ENCODE measurements around the gene ARHGAP23.
"Not testable (repeated sequence)": the region's sequence is repeated elsewhere in the genome, so short reads cannot be mapped to it uniquely, and the experiment has no call there.

The ARHGAP23 gene

DNA sequence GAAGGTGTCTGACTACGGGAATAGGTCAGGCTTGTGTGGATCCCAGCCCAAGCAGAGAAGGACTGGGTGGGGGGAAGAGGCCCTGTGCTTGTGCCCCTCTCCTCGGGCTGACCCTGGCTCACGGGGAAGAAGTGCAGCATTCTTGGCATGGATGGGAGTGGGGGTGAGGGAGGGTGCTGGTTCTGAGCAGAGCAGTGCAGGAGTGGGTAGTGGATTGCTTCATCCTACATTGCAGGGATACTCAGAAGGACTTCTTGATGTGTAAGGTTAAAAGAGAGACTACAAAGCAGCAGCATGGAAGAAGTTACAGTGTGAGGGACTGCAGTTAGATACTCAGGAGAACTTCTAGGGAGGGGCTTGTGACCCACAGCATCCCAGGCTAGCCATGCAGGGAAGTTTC, 2.1 kb downstream of the ARHGAP23 start:
- H3K4me3 ChIP-seq (ENCODE audit: low read length) = no peak overlapping the region
- no peak overlapping the region for H3K27ac ChIP-seq (ENCODE audit: low read length)
- no CpG with 5 or more reads among the region's 3 CpGs for WGBS (ENCODE audit: insufficient coverage, insufficient read length)
- no peaks in the 10 kb centered on the region for H3K9me3 ChIP-seq (ENCODE audit: control insufficient read depth, insufficient read depth, low read length)
- H3K4me1 ChIP-seq (ENCODE audit: control insufficient read depth, insufficient read depth, low read length) = peaks cover 20% of the 10 kb centered on the region
- DNase-seq (ENCODE audit: low read depth, low spot score) = no peak
- no peaks in the 10 kb centered on the region for H3K27me3 ChIP-seq (ENCODE audit: control insufficient read depth, insufficient read depth, low read length)
- H3K36me3 ChIP-seq (ENCODE audit: control insufficient read depth, insufficient read depth, low read length) = no peaks in the 10 kb centered on the region

DNA sequence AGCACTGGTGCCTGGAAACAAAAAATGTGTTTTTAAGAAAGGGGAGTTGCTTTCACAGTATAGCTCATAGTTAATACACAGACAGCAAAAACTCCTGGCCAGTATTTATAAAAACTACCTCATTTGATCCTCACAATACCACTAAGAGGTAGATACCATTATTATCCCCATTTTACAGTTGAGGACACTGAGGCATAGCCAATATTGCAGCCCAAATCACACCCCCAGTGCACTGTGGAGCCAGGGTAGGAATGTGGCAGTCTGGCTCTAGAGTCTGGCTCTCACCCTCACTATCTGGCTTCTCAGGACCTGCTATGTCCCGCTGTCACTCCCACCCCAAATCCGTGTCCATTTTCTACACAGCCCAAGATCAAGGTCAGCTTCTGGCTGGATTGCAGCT, 2.6 kb downstream of the ARHGAP23 start:
- no peak overlapping the region for H3K4me3 ChIP-seq (ENCODE audit: low read length)
- no peaks in the 10 kb centered on the region for H3K36me3 ChIP-seq (ENCODE audit: control insufficient read depth, insufficient read depth, low read length)
- H3K9me3 ChIP-seq (ENCODE audit: control insufficient read depth, insufficient read depth, low read length) = no peaks in the 10 kb centered on the region
- no peak for DNase-seq (ENCODE audit: low read depth, low spot score)
- H3K4me1 ChIP-seq (ENCODE audit: control insufficient read depth, insufficient read depth, low read length) = peaks cover 16% of the 10 kb centered on the region
- no peaks in the 10 kb centered on the region for H3K27me3 ChIP-seq (ENCODE audit: control insufficient read depth, insufficient read depth, low read length)
- WGBS (ENCODE audit: insufficient coverage, insufficient read length) = no CpG with 5 or more reads among the region's 2 CpGs
- no peak overlapping the region for H3K27ac ChIP-seq (ENCODE audit: low read length)

DNA sequence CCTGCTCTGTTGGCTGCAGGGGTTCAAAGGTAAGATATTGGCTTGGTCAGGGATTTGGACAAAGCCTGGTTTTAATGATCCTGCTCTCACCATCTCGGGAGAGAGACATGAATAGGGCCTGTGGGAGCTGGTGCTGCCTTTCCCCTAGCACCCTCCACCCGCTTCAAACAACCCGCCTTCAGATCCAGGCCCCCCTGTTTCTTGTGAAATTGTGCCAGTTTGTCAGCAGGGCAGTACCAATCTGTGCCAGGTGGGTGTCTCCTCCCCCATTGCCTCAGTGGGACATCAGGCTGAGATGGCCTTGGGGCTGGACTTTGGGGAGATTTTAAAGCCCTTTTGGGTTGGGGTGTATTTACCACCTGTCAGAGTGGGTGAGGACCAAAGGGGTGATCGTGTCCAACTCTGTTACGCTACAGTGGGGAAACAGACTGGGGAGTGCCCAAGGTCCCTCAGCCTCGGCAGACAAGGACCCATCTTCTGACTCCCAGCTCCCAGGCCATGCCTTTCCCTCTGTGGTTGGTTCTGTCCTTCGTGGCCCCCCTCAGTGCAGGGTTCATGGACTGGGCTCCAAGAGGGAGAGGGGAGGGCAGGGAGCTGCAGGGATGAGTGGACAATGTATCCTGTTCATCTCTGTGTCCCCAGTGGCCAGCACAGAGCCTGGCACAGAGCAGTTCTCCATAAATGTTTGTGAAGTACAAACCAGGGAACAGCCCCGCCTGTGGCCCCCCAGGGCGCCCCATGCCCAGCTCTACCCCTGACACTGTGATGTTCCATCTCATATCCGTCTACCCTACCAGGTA, 3.3 kb downstream of the ARHGAP23 start:
- no peak for DNase-seq (ENCODE audit: low read depth, low spot score)
- Histone ChIP-seq H3K4me1 (ENCODE audit: control insufficient read depth, insufficient read depth, low read length) (peaks cover 14% of the 10 kb centered on the region), H3K36me3 (ENCODE audit: control insufficient read depth, insufficient read depth, low read length) (no peaks in the 10 kb centered on the region), H3K27me3 (ENCODE audit: control insufficient read depth, insufficient read depth, low read length) (no peaks in the 10 kb centered on the region), H3K4me3 (ENCODE audit: low read length) (no peak overlapping the region), H3K9me3 (ENCODE audit: control insufficient read depth, insufficient read depth, low read length) (no peaks in the 10 kb centered on the region), H3K27ac (ENCODE audit: low read length) (no peak overlapping the region)
- no CpG with 5 or more reads among the region's 10 CpGs for WGBS (ENCODE audit: insufficient coverage, insufficient read length)

DNA sequence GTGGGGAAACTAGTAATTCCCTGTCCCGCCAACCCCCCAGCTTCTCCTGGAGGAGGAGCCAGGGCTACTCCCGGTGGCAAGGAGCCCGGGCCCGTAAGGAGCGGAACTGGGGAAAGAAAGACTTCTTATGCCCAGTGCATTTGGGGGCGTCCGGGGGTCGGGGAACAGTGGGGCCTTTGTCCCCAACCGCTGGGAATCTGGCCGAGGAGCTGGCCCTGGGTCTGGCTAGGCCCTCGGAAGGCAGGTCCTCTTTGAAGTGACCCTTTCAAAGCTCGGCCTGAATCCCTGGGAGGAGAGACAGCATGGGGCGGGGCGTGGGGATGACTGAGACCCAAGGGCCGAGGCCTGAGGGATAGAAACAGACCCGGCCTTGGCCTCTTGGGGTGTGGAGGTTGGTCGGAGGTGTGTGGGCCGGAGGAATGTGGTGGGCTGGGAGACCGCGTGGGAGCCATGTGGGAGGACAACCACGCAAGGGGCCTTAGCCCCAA, 6.0 kb downstream of the ARHGAP23 start:
- Histone ChIP-seq H3K4me3 (ENCODE audit: low read length) (no peak overlapping the region), H3K27me3 (ENCODE audit: control insufficient read depth, insufficient read depth, low read length) (no peaks in the 10 kb centered on the region), H3K36me3 (ENCODE audit: control insufficient read depth, insufficient read depth, low read length) (no peaks in the 10 kb centered on the region), H3K27ac (ENCODE audit: low read length) (no peak overlapping the region), H3K9me3 (ENCODE audit: control insufficient read depth, insufficient read depth, low read length) (no peaks in the 10 kb centered on the region), H3K4me1 (ENCODE audit: control insufficient read depth, insufficient read depth, low read length) (peaks cover 12% of the 10 kb centered on the region)
- DNase-seq (ENCODE audit: low read depth, low spot score) = no peak
- no CpG with 5 or more reads among the region's 21 CpGs for WGBS (ENCODE audit: insufficient coverage, insufficient read length)

DNA sequence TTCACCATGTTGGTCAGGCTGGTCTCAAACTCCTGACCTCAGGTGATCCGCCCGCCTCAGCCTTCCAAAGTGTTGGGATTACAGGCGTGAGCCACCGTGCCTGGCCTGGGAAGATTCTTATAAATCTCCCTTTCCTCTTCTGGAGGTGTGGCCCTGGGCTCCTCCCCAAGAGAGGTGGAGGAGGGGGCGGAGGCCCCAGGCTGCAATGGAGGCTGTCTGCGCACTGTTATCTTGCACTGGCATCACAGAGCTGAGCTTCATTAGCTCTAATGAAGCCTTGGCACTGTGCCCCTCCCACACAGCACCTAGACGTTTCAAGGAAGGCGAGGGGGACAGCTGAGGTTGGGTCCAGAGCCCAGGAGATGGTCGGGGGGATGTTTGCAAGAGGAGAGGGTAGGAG, 7.5 kb downstream of the ARHGAP23 start:
- H3K36me3 ChIP-seq (ENCODE audit: control insufficient read depth, insufficient read depth, low read length) = no peaks in the 10 kb centered on the region
- WGBS (ENCODE audit: insufficient coverage, insufficient read length) = no CpG with 5 or more reads among the region's 9 CpGs
- H3K4me3 ChIP-seq (ENCODE audit: low read length) = no peak overlapping the region
- H3K4me1 ChIP-seq (ENCODE audit: control insufficient read depth, insufficient read depth, low read length) = peaks cover 9% of the 10 kb centered on the region
- no peaks in the 10 kb centered on the region for H3K9me3 ChIP-seq (ENCODE audit: control insufficient read depth, insufficient read depth, low read length)
- no peak overlapping the region for H3K27ac ChIP-seq (ENCODE audit: low read length)
- H3K27me3 ChIP-seq (ENCODE audit: control insufficient read depth, insufficient read depth, low read length) = no peaks in the 10 kb centered on the region
- no peak for DNase-seq (ENCODE audit: low read depth, low spot score)

DNA sequence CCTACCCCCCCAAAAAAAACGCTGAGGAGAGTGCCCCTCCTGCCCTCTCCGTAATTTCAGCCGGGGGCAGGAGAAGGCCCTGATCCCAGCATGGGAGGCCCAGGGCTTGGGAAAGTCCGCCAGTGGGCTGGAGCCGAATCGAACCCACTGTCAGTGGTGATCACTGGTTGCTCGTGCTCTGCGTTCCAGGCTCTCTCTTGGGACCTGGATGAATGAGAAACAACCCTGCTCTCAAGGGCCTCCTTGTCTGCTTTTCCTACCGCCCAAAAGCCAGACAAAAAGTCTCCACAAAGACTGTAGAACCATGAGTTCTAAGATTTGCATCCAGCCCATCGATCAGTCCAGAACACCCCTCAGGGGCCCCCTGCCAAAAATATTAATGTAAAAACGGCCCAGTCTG, 8.1 kb downstream of the ARHGAP23 start:
- DNase-seq (ENCODE audit: low read depth, low spot score) = no peak
- Histone ChIP-seq H3K27me3 (ENCODE audit: control insufficient read depth, insufficient read depth, low read length) (no peaks in the 10 kb centered on the region), H3K4me1 (ENCODE audit: control insufficient read depth, insufficient read depth, low read length) (peaks cover 13% of the 10 kb centered on the region), H3K36me3 (ENCODE audit: control insufficient read depth, insufficient read depth, low read length) (no peaks in the 10 kb centered on the region), H3K4me3 (ENCODE audit: low read length) (no peak overlapping the region), H3K9me3 (ENCODE audit: control insufficient read depth, insufficient read depth, low read length) (no peaks in the 10 kb centered on the region), H3K27ac (ENCODE audit: low read length) (no peak overlapping the region)
- no CpG with 5 or more reads among the region's 11 CpGs for WGBS (ENCODE audit: insufficient coverage, insufficient read length)

DNA sequence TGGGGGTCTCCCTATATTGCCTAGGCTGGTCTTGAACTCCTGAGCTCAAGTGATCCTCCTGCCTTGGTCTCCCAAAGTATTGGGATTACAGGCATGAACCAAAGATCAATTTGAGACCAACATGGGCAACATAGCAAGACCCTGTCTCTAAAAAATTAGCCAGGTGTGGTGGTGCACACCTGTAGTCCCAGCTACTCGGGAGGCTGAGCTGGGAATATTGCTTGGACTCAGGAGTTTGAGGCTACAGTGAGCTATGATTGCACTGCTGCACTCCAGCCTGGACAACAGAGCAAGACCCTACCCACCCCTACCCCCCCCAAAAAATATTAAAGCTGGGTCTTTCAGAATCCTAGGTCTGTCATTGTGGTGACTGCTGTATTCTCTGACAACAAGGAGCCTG, 9.0 kb downstream of the ARHGAP23 start:
- not testable (repeated sequence) for H3K36me3 ChIP-seq (ENCODE audit: control insufficient read depth, insufficient read depth, low read length)

DNA sequence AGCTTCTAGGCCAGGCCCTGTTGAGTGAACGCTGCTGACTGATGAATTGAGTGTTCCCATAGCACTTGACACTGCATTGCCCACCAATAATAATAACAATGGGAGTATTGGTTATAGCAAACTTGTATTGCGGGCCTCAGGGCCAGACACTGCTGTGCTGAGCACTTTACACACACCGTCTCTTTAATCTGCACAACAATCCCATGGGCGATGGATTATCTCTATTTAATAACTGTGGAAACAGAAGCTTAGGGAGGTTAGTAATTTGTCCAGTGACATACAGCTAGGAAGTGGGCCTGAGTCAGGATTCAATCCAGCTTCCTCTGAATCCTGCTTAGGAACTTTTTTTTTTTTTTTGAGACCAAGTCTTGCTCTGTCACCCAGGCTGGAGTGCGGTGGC, 11.2 kb downstream of the ARHGAP23 start:
- Histone ChIP-seq H3K27me3 (ENCODE audit: control insufficient read depth, insufficient read depth, low read length) (no peaks in the 10 kb centered on the region), H3K4me3 (ENCODE audit: low read length) (no peak overlapping the region), H3K27ac (ENCODE audit: low read length) (no peak overlapping the region), H3K36me3 (ENCODE audit: control insufficient read depth, insufficient read depth, low read length) (no peaks in the 10 kb centered on the region), H3K4me1 (ENCODE audit: control insufficient read depth, insufficient read depth, low read length) (peaks cover 17% of the 10 kb centered on the region), H3K9me3 (ENCODE audit: control insufficient read depth, insufficient read depth, low read length) (no peaks in the 10 kb centered on the region)
- no peak for DNase-seq (ENCODE audit: low read depth, low spot score)
- WGBS (ENCODE audit: insufficient coverage, insufficient read length) = no CpG with 5 or more reads among the region's 5 CpGs

More for the DNA sequence above, 9.0 kb downstream of the ARHGAP23 start:
- H3K27ac ChIP-seq (ENCODE audit: low read length); H3K4me3 ChIP-seq (ENCODE audit: low read length); H3K27me3 ChIP-seq (ENCODE audit: control insufficient read depth, insufficient read depth, low read length); H3K9me3 ChIP-seq (ENCODE audit: control insufficient read depth, insufficient read depth, low read length); DNase-seq (ENCODE audit: low read depth, low spot score): not testable (repeated sequence)
- H3K4me1 ChIP-seq (ENCODE audit: control insufficient read depth, insufficient read depth, low read length) = peaks cover 17% of the 10 kb centered on the region
- no CpG with 5 or more reads among the region's 1 CpG for WGBS (ENCODE audit: insufficient coverage, insufficient read length)

DNA sequence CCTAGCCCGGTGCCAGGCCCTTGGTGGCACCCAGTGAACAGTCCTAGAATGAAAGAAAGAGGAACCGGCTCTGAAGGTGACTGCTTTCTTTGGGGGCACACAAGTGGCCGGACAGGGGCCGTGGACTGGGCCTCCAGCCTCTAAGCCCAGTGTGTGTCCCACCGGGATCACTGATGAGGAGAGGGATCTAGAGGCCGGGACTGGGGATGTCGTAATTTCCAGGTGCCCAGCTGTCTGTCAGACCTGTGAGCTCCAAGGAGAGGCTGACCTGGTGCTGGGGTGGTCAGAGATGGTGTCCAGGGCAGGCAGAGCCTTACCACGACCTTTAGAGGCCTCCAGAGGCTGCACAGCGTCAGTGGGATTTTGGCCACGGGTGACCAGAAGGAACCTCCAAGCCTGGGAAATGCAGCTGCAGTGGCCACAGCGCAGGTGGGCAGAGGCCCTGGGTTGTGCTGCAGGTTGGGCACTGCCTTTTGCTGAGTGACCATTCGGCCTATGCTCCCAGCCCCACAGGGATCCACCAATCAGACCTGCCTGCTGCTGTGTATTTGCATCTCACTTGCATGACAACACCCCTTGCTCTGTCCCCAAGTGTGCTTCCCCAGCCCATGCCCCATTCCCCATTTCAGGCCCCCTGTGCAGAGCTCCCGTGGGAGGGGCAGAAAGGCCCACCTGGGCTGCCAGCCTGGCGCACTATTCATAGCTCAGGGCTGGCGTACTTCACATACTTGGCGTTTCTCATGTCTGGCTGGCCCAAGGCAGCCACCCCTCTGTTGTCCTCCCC, 12.5 kb downstream of the ARHGAP23 start:
- WGBS (ENCODE audit: insufficient coverage, insufficient read length) = no CpG with 5 or more reads among the region's 16 CpGs
- peaks cover 16% of the 10 kb centered on the region for H3K4me1 ChIP-seq (ENCODE audit: control insufficient read depth, insufficient read depth, low read length)
- no peak for DNase-seq (ENCODE audit: low read depth, low spot score)

DNA sequence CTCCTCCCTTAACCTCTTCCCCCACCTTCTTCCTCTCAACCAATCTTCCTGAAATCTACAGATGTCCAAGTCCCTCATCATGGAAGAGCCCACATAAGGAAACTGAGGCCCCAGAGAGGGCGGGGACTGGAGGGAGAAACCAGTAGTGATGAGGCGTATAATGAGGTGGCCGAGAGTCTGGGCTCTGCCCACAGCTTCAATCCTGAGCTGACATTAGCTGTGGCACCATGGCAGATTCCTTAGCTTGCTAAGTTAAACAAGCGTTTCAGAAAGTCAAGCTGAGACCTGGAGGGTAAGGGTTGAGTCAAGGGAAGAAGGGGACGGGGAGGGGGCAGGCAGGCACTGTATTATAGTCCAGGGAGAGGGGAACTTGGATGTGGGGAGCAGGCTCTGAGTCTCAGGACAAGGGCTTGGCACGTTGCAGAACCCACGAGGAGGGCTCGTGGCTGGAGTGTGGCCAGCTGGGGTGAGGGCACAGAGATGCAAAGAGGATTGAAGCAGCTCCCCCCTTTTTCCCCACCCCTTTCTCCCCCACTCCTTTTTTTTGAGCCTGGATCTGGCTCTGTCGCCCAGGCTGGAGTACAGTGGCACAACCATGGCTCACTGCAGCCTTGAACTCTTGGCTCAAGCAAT, 13.3 kb downstream of the ARHGAP23 start:
- Histone ChIP-seq H3K4me1 (ENCODE audit: control insufficient read depth, insufficient read depth, low read length) (peaks cover 16% of the 10 kb centered on the region), H3K9me3 (ENCODE audit: control insufficient read depth, insufficient read depth, low read length) (no peaks in the 10 kb centered on the region), H3K36me3 (ENCODE audit: control insufficient read depth, insufficient read depth, low read length) (no peaks in the 10 kb centered on the region), H3K4me3 (ENCODE audit: low read length) (no peak overlapping the region), H3K27me3 (ENCODE audit: control insufficient read depth, insufficient read depth, low read length) (no peaks in the 10 kb centered on the region), H3K27ac (ENCODE audit: low read length) (no peak overlapping the region)
- no peak for DNase-seq (ENCODE audit: low read depth, low spot score)
- WGBS (ENCODE audit: insufficient coverage, insufficient read length) = no CpG with 5 or more reads among the region's 9 CpGs

More for the DNA sequence above, 12.5 kb downstream of the ARHGAP23 start:
- Histone ChIP-seq H3K36me3 (ENCODE audit: control insufficient read depth, insufficient read depth, low read length) (no peaks in the 10 kb centered on the region), H3K27ac (ENCODE audit: low read length) (no peak overlapping the region), H3K27me3 (ENCODE audit: control insufficient read depth, insufficient read depth, low read length) (no peaks in the 10 kb centered on the region), H3K4me3 (ENCODE audit: low read length) (no peak overlapping the region), H3K9me3 (ENCODE audit: control insufficient read depth, insufficient read depth, low read length) (no peaks in the 10 kb centered on the region)
